ENCODE results near the gene ERVV-1.
"Not testable (repeated sequence)": the region's sequence is repeated elsewhere in the genome, so short reads cannot be mapped to it uniquely, and the experiment has no call there.

Gene ERVV-1

GRCh38 chr19:53013621-53014020 lies at the start of gene ERVV-1:
Gene ERVV-1, plus strand, starts transcription at chr19:53013921. Its CDS starts 170 bp downstream, at chr19:53014091.
- DNase-seq (ENCODE audit: low spot score), result no peak

GRCh38 chr19:52967772-52968171 lies 45.9 kb upstream of the ERVV-1 start:
- DNase-seq (ENCODE audit: low spot score), result no peak

GRCh38 chr19:52981329-52981728 lies 32.4 kb upstream of the ERVV-1 start:
- DNase-seq (ENCODE audit: low spot score), result no peak

GRCh38 chr19:52983167-52983566 lies 30.6 kb upstream of the ERVV-1 start:
- not testable (repeated sequence) for DNase-seq (ENCODE audit: low spot score)

- DNase-seq (ENCODE audit: low spot score), result no peak
These were observed 26.5 kb upstream of the ERVV-1 start for GRCh38 chr19:52987221-52987620.

- no peak for DNase-seq (ENCODE audit: low spot score)
These were observed 25.2 kb upstream of the ERVV-1 start for GRCh38 chr19:52988506-52988905.

GRCh38 chr19:52990759-52991418 lies 22.8 kb upstream of the ERVV-1 start:
- DNase-seq (ENCODE audit: low spot score), result no peak

GRCh38 chr19:52991484-52991883 lies 22.2 kb upstream of the ERVV-1 start:
- no peak for DNase-seq (ENCODE audit: low spot score)

- DNase-seq (ENCODE audit: low spot score), result no peak
These were observed 21.4 kb upstream of the ERVV-1 start for GRCh38 chr19:52992109-52993004.

GRCh38 chr19:52993342-52994178 lies 20.2 kb upstream of the ERVV-1 start:
- DNase-seq (ENCODE audit: low spot score), result peak; percentile 81

GRCh38 chr19:52995711-52996110 lies 18.0 kb upstream of the ERVV-1 start:
- no peak for DNase-seq (ENCODE audit: low spot score)

GRCh38 chr19:52997975-52998374 lies 15.7 kb upstream of the ERVV-1 start:
- no peak for DNase-seq (ENCODE audit: low spot score)

GRCh38 chr19:53002479-53002878 lies 11.2 kb upstream of the ERVV-1 start:
- DNase-seq (ENCODE audit: low spot score), result no peak

GRCh38 chr19:53004242-53004641 lies 9.5 kb upstream of the ERVV-1 start:
- no peak for DNase-seq (ENCODE audit: low spot score)

- DNase-seq (ENCODE audit: low spot score), result no peak
These were observed 6.5 kb upstream of the ERVV-1 start for GRCh38 chr19:53007200-53007599.

GRCh38 chr19:53007606-53008005 lies 6.1 kb upstream of the ERVV-1 start:
- DNase-seq (ENCODE audit: low spot score), result no peak

- DNase-seq (ENCODE audit: low spot score), result no peak
These were observed 5.5 kb upstream of the ERVV-1 start for GRCh38 chr19:53008061-53008778.

- DNase-seq (ENCODE audit: low spot score), result no peak
These were observed 3.2 kb upstream of the ERVV-1 start for GRCh38 chr19:53010494-53010893.

GRCh38 chr19:53012006-53012405 lies 1.7 kb upstream of the ERVV-1 start:
- no peak for DNase-seq (ENCODE audit: low spot score)

GRCh38 chr19:53015159-53015558 lies 1.4 kb downstream of the ERVV-1 start:
- DNase-seq (ENCODE audit: low spot score), result no peak

- no peak for DNase-seq (ENCODE audit: low spot score)
These were observed 2.0 kb downstream of the ERVV-1 start for GRCh38 chr19:53015730-53016129.

GRCh38 chr19:53019684-53020083 lies 6.0 kb downstream of the ERVV-1 start:
- DNase-seq (ENCODE audit: low spot score), result no peak

All from CD4-positive, alpha-beta T cell treated with Interleukin-2 at 100 ng/mL for 4 hours (primary cell).